Choroid plexus epithelial cell (primary cell): Measurements from ENCODE around the gene MAPK14.

Source experiments
- DNase-seq: peaks from one replicate; pipeline ENCODE4 v3.0.0-alpha.2; 2010; ENCODE audit warnings: low read depth
- H3K4me3 ChIP-seq: 2 replicates; pipeline ENCODE4 v1.5.1; 2011; ENCODE audit warnings: low read depth, mild to moderate bottlenecking, control low read depth, low read length, moderate library complexity
- CTCF ChIP-seq: conservative IDR thresholded peaks from 2 replicates; pipeline ENCODE4 v1.5.1; 2011; ENCODE audit warnings: low read depth, mild to moderate bottlenecking, control low read depth, inconsistent platforms, low read length, moderate library complexity

The MAPK14 gene

GRCh38 chr6:36116943-36117342, 89.3 kb downstream of the MAPK14 start:
- no peak overlapping the region for H3K4me3 ChIP-seq
- no peak for DNase-seq
- TF ChIP-seq CTCF, result no peak

DNA sequence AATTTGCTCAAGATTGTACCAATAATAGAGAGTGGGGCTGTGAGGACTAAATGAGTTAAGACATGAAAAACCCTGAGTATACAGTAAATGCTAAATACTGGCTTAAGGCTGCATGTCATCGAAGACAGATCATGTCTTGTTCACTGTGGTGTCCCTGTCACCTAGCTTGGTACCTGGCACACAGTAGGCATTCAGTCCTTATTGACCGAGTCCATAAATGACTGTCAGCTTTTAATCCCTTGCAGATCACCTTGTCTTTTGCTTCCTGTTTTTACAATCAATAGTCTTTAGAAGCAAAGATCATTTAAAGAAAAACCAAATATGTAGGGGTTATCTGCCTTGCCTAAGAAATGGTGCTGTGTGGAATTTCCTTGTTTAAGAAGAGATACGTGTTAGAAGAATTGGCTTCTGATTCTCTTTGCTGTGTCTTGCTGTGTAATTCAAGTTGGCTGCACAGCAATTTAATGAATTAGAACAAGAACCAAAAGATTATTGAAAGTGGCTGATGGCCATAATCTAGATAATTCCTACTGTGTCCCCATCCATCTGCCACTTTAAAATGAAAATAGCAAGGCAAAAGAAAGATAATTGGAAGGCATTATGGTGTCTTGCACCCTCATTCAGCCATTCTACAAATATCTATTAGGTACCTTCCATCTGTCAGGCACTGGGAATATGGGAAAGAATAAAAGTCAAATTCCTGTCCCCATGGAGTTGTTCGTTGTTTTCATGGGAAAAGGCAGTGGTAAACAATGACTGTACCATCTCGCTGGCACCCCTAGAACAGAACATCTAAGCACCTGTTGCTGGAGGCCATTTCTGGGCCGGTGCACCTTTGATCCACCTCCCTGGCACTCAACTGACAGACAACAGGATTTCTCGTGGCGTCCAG, 90.3 kb downstream of the MAPK14 start:
- TF ChIP-seq CTCF, result no peak
- no peak overlapping the region for H3K4me3 ChIP-seq
- DNase-seq, result no peak

DNA sequence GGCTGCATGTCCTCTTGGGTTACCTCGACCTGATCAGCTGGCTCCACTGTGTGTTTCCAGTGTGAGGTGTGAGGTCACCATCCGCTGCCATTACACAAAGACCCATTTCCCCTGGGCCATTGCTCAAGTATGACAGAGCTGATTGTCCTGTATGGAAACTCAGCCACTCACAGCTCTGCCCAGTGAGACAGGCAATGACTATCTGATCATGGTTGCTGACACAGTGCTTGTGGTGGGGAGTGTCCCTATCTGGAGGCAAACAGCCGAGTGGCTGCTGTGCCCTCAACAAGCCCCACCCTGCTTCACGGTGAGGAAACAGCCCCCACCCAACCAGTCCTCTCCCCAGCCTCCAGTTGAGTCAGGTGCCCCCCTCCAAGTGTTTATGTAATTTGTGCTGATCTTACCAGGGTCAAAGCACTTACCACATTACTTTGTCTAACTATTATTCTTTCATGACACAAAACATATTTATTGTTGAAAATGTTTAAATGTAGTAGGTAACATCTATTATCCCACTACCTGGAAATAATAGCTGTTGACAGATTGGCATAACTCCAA, 91.0 kb downstream of the MAPK14 start:
- H3K4me3 ChIP-seq, result no peak overlapping the region
- DNase-seq, result no peak
- no peak for TF ChIP-seq CTCF

- H3K4me3 ChIP-seq, result no peak overlapping the region
- TF ChIP-seq CTCF, result no peak
- no peak for DNase-seq
Observed at GRCh38 chr6:36119209-36119608, 91.6 kb downstream of the MAPK14 start.

GRCh38 chr6:36120018-36120417, 92.4 kb downstream of the MAPK14 start:
- no peak overlapping the region for H3K4me3 ChIP-seq
- DNase-seq, result no peak

GRCh38 chr6:36120539-36120938, 92.9 kb downstream of the MAPK14 start:
- TF ChIP-seq CTCF, result no peak
- no peak for DNase-seq
- no peak overlapping the region for H3K4me3 ChIP-seq

More at GRCh38 chr6:36120018-36120417, 92.4 kb downstream of the MAPK14 start:
- TF ChIP-seq CTCF, result no peak
